Left lung (tissue), 10 donors: ENCODE measurements around the gene DNAI4. TPM values are rescaled to one million over a fixed set of nuclear protein-coding genes. Genes with fewer than 3 reads are reported as not detected.

Source experiments
- ATAC-seq: fragments of 200-7000 bp; cut with Tn5 transposase; one replicate; pipeline ENCODE4 v1.9.1; 2020; ENCODE audit warnings: moderate library complexity
- DNase-seq, 4 donors: peaks; one replicate each; pipeline ENCODE4 v3.0.0-alpha.2; 2013 to 2020
- H3K27ac ChIP-seq, 2 donors: fragments of 200-600 bp; sonication (generic) in 1 of 2; one replicate each; pipeline versions ENCODE4 v1.5.0 to v1.8.0; 2020 to 2021
- H3K27me3 ChIP-seq, 2 donors: fragments of 200-600 bp; sonication (generic) in 1 of 2; one replicate each; pipeline versions ENCODE4 v1.5.0 to v1.8.0; 2020 to 2021
- H3K36me3 ChIP-seq, 2 donors: fragments of 200-600 bp; sonication (generic) in 1 of 2; one replicate each; pipeline versions ENCODE4 v1.5.0 to v1.8.0; 2020 to 2021
- H3K4me1 ChIP-seq, 2 donors: fragments of 200-600 bp; one replicate each; pipeline ENCODE4 v1.8.0; 2021
- H3K4me3 ChIP-seq, 2 donors: fragments of 200-600 bp; sonication (generic) in 1 of 2; one replicate each; pipeline versions ENCODE4 v1.5.0 to v1.8.0; 2020 to 2021; ENCODE audit warnings: mild to moderate bottlenecking in 1 of 2
- H3K9me3 ChIP-seq, 2 donors: fragments of 200-600 bp; sonication (generic) in 1 of 2; one replicate each; pipeline versions ENCODE4 v1.5.0 to v1.8.0; 2020 to 2021
- intact Hi-C, 2 donors: fragments of 100-400 bp; cut with DNase I; formaldehyde crosslinking; loops; one replicate each; pipeline versions ENCODE4 v1.11.2 to v1.14.2; 2022
- polyA plus RNA-seq, 6 donors: library from polyadenylated mRNA; unstranded; fragments of 120-200 nt; gene quantifications; one replicate each; pipeline ENCODE4 v1.2.1, GENCODE V29; 2013; ENCODE audit not compliant: insufficient read length in 6 of 6
- total RNA-seq, 2 donors: library from RNA; stranded (reverse); fragmentation: NEBNext Ultra II Directional; extraction: Animal tissue kit (Norgen Biotek cat#: 25700); gene quantifications; one replicate each; pipeline ENCODE4 v1.2.1, GENCODE V29; 2021
- TF ChIP-seq, protein P1 (sequence below), 2 donors: fragments of 200-600 bp; sonication (generic) in 1 of 2; IDR thresholded peaks; one replicate each; pipeline versions ENCODE4 v1.5.0 to v1.8.0; 2021; ENCODE audit warnings: antibody characterized with exemption in 2 of 2
- donor health status: DM: no; HTN: yes; CAD: no.
- donor health status: DM: no; HTN: no; CAD: no.

The DNAI4 gene
- total and polyA plus RNA-seq, 8 donors: 6.5 to 13.9 (median 11.8) TPM

DNA sequence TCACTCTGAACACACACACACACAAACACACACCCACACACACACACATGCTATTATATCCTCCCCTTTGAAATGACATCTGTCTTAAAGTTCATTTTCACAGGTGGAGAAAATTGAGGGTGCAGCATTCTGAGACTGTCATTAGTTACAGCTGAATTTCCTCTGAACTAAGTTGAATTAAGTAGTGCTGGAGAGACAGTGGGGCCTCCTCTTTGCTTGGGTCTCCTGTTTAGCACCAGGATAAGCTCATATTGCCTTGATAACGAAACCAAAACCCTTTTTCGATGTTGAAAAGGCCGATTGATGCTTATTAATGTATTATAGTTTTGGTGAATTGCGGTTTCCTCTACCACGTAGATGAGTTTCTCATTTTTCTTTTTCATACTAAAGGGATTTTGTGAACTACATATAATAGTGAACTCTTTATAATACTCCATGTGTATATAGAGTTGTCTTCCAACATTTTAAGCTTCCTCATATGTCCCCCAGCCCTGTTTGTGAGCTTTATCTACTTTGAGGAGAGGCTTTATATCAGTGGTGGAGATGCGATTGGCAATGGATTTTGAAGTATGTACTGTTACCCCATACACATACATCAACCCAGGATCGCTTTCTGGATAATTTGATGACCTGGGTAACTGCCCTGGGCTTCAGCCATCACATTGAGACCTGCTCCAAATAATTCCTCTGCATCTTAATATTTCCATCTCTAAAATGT, 155.0 kb downstream of the DNAI4 start:
- intact Hi-C loops: loop anchor here in 1 of 2 donors (10.0 kb wide), 1 partner anchor 385 kb away; no protein-coding TSS in a partner anchor
- no peak overlapping the region for H3K4me3 ChIP-seq
- no peaks in the 10 kb centered on the region for H3K9me3 ChIP-seq
- H3K27me3 ChIP-seq: no peaks in the 10 kb centered on the region
- DNase-seq: no peak
- H3K36me3 ChIP-seq: no peaks in the 10 kb centered on the region
- ATAC-seq: no peak
- H3K4me1 ChIP-seq: no peaks in the 10 kb centered on the region
- TF ChIP-seq, protein P1, sequence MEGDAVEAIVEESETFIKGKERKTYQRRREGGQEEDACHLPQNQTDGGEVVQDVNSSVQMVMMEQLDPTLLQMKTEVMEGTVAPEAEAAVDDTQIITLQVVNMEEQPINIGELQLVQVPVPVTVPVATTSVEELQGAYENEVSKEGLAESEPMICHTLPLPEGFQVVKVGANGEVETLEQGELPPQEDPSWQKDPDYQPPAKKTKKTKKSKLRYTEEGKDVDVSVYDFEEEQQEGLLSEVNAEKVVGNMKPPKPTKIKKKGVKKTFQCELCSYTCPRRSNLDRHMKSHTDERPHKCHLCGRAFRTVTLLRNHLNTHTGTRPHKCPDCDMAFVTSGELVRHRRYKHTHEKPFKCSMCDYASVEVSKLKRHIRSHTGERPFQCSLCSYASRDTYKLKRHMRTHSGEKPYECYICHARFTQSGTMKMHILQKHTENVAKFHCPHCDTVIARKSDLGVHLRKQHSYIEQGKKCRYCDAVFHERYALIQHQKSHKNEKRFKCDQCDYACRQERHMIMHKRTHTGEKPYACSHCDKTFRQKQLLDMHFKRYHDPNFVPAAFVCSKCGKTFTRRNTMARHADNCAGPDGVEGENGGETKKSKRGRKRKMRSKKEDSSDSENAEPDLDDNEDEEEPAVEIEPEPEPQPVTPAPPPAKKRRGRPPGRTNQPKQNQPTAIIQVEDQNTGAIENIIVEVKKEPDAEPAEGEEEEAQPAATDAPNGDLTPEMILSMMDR (IDR thresholded peaks at IDR 0.05): no peak
- H3K27ac ChIP-seq: no peak overlapping the region

DNA sequence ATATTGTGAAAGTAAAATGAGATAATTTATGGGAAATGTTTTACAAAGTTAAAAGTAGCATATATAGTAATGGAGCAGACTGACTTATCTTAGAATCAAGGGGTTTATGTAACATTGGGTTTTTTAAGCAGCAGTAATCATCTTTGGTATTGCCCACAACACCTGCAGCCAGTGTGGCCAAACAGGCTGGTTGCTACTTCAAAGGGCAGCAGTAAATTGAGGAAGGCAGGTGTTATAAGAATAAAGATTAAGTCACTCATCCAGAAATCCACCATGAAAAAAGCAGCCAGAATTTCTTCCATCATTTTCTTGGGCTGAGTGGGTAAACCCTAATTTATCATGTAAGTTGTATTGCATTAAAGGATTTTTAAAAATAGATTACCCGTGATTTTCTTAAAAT, 155.7 kb downstream of the DNAI4 start:
- Histone ChIP-seq H3K4me1 (no peaks in the 10 kb centered on the region), H3K36me3 (no peaks in the 10 kb centered on the region), H3K27me3 (no peaks in the 10 kb centered on the region), H3K4me3 (no peak overlapping the region), H3K9me3 (no peaks in the 10 kb centered on the region), H3K27ac (no peak overlapping the region)
- DNase-seq (no peak), ATAC-seq (no peak)
- TF ChIP-seq, protein P1 (IDR thresholded peaks at IDR 0.05): no peak
- intact Hi-C loops: loop anchor here in 1 of 2 donors (10.0 kb wide), 1 partner anchor 386 kb away; no protein-coding TSS in a partner anchor

DNA sequence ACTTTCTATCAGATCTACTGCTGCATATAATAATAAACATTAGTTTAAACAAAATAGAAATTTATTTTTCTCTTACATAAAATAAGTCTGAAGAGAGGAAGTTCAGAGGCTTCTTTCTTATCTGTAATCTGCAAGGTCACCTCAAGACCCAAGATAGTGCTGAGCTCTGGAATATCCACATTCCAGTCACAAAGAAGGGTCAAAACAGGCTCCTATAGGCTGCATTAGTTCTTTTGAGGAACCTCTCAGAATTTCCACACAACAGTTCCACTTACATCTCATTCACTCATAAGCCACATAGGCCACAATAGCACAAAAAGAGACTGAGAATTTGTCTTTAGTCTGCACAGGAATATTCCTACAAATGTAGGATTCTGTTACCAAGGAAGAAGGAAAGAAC, 157.0 kb downstream of the DNAI4 start:
- Histone ChIP-seq H3K36me3 (no peaks in the 10 kb centered on the region), H3K27ac (no peak overlapping the region)
- no peak for ATAC-seq

DNA sequence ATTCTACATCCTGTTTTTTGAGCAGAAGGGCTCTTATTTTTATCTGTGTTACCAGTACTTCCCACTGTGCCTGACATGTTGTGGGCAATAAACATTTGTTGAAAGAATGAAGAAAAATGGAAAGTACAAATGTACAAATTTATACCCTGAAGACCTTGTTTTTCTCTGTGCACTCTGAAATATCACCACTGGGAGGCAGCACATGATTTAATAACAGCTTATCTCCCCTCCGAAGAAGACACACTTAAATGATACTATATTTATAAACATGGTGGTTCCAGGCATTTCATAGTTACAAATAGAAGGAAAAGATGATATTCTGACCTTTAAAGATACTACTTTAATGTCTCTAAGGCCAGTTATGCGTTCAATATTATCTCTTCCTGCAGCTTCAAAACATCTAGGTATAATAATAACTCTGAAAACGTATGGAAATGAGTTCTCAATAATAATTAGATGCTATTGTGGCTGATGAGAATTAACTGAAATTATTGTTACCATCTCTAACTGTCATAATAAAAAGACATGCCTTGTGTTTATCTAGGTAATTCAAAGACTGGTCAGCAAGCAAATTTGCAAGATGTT, 159.6 kb downstream of the DNAI4 start:
- no peaks in the 10 kb centered on the region for H3K27me3 ChIP-seq
- H3K9me3 ChIP-seq: no peaks in the 10 kb centered on the region
- H3K4me3 ChIP-seq: no peak overlapping the region
- intact Hi-C loops: loop anchor here in 1 of 2 donors (10.0 kb wide), 1 partner anchor 390 kb away; no protein-coding TSS in a partner anchor
- TF ChIP-seq, protein P1 (IDR thresholded peaks at IDR 0.05): peak; percentile 62 to 74
- no peaks in the 10 kb centered on the region for H3K4me1 ChIP-seq
- H3K36me3 ChIP-seq: no peaks in the 10 kb centered on the region
- ATAC-seq: peak; percentile 71
- H3K27ac ChIP-seq: no peak overlapping the region
- DNase-seq: peak in 2 of 4 donors; percentile 25 to 54

More for the DNA sequence above, 157.0 kb downstream of the DNAI4 start:
- H3K4me3 ChIP-seq: no peak overlapping the region
- intact Hi-C loops: loop anchor here in 1 of 2 donors (10.0 kb wide), 1 partner anchor 387 kb away; no protein-coding TSS in a partner anchor
- DNase-seq: no peak
- TF ChIP-seq, protein P1 (IDR thresholded peaks at IDR 0.05): no peak
- H3K9me3 ChIP-seq: no peaks in the 10 kb centered on the region
- no peaks in the 10 kb centered on the region for H3K27me3 ChIP-seq
- H3K4me1 ChIP-seq: no peaks in the 10 kb centered on the region

Other genes with a start within 250 kb of the DNAI4 start
- gene DYNLT5, start 172.4 kb downstream of the DNAI4 start, total RNA-seq: 1 to 10 TPM in 1 of 2 donors, under 1 TPM in 1; 0.73 to 4.3 TPM
- 10 to 100 TPM in 3 of 6 donors, 1 to 10 TPM in 3; 3.7 to 11.3 (median 8.0) TPM for gene DYNLT5, start 172.4 kb downstream of the DNAI4 start, polyA plus RNA-seq
- gene INSL5, start 123.6 kb downstream of the DNAI4 start, total RNA-seq: not detected
- gene INSL5, start 123.6 kb downstream of the DNAI4 start, polyA plus RNA-seq: under 1 TPM in 3 of 6 donors, not detected in 3; 0.18 to 0.46 (median 0.24) TPM
- gene MIER1, start 134 bp upstream of the DNAI4 start, total RNA-seq: 10 to 100 TPM; 34.5 to 38.5 TPM
- gene MIER1, start 134 bp upstream of the DNAI4 start, polyA plus RNA-seq: 10 to 100 TPM; 30.9 to 36.2 (median 34.3) TPM
- 10 to 100 TPM in 1 of 2 donors, 1 to 10 TPM in 1; 9.2 to 10.9 TPM for gene SLC35D1, start 129.3 kb upstream of the DNAI4 start, total RNA-seq
- gene SLC35D1, start 129.3 kb upstream of the DNAI4 start, polyA plus RNA-seq: 10 to 100 TPM in 2 of 6 donors, 1 to 10 TPM in 4; 8.5 to 10.9 (median 9.3) TPM
- gene C1orf141, start 210.1 kb upstream of the DNAI4 start, total RNA-seq: under 1 TPM in 1 of 2 donors, not detected in 1; 0.45 TPM
- gene C1orf141, start 210.1 kb upstream of the DNAI4 start, polyA plus RNA-seq: 1 to 10 TPM in 2 of 6 donors, under 1 TPM in 3, not detected in 1; 0.24 to 2.3 (median 0.35) TPM
- gene IL23R, start 241.6 kb upstream of the DNAI4 start, total RNA-seq: under 1 TPM in 1 of 2 donors, not detected in 1; 0.31 TPM
- gene IL23R, start 241.6 kb upstream of the DNAI4 start, polyA plus RNA-seq: under 1 TPM in 4 of 6 donors, not detected in 2; 0.06 to 0.18 (median 0.11) TPM